Subcutaneous adipose tissue (tissue), 4 donors: ENCODE results near the gene HARS2. TPM values are rescaled to one million over a fixed set of nuclear protein-coding genes. Genes with fewer than 3 reads are reported as not detected.

Experiments
- total RNA-seq, 4 donors: library from RNA; depleted of rRNA; stranded (reverse); fragments of >200 nt; gene quantifications; one replicate each; pipeline ENCODE4 v1.1.0, GENCODE V29; 2016
- TF ChIP-seq, protein P1 (sequence below): fragments of 450-650 bp; IDR thresholded peaks from one replicate; pipeline ENCODE4 v1.5.1; 2016; ENCODE audit warnings: low read depth, mild to moderate bottlenecking, control low read depth, antibody characterized with exemption, moderate library complexity

The HARS2 gene
- total RNA-seq, 4 donors from 2014 or later = 23.2 to 32.1 (median 31.4) TPM

DNA sequence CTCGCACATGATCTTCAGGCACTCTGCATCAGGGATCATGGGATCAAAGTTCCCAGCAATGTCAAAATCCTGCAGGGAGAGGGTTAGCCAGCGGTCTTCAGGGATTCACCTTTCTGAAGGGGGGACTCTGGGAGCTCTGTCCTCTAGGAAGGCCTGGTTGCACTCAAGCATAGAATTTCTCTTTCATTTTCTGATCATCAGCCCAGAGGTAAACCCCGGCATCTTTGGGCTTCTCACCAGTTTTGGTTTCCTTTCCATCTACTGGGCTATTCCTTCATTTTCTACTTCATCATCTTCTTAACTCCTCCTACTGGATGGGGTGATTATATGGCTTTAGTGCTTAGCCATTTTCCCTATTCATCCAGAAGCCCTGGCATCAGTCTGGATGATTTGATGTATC, 13.3 kb upstream of the HARS2 start:
- TF ChIP-seq, protein P1, sequence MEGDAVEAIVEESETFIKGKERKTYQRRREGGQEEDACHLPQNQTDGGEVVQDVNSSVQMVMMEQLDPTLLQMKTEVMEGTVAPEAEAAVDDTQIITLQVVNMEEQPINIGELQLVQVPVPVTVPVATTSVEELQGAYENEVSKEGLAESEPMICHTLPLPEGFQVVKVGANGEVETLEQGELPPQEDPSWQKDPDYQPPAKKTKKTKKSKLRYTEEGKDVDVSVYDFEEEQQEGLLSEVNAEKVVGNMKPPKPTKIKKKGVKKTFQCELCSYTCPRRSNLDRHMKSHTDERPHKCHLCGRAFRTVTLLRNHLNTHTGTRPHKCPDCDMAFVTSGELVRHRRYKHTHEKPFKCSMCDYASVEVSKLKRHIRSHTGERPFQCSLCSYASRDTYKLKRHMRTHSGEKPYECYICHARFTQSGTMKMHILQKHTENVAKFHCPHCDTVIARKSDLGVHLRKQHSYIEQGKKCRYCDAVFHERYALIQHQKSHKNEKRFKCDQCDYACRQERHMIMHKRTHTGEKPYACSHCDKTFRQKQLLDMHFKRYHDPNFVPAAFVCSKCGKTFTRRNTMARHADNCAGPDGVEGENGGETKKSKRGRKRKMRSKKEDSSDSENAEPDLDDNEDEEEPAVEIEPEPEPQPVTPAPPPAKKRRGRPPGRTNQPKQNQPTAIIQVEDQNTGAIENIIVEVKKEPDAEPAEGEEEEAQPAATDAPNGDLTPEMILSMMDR = no peak

DNA sequence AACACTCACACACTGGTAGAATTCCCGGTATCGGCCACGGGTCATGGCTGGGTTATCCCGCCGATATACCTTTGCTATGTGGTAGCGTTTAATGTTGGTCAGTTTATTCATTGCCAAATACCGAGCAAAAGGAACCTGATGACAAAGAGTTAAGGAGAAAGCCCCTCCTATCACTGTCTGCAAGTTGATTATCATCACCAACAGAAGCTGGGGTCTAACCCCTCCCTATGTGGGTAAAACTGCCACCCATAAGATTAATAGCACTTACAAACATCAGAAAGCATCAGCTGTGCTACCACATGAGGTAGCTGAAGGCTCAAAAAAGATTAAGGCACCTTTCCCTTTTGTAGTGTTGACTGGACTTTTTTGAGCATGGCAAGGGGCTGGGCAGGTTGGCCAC, 12.3 kb upstream of the HARS2 start:
- TF ChIP-seq, protein P1 = no peak

DNA sequence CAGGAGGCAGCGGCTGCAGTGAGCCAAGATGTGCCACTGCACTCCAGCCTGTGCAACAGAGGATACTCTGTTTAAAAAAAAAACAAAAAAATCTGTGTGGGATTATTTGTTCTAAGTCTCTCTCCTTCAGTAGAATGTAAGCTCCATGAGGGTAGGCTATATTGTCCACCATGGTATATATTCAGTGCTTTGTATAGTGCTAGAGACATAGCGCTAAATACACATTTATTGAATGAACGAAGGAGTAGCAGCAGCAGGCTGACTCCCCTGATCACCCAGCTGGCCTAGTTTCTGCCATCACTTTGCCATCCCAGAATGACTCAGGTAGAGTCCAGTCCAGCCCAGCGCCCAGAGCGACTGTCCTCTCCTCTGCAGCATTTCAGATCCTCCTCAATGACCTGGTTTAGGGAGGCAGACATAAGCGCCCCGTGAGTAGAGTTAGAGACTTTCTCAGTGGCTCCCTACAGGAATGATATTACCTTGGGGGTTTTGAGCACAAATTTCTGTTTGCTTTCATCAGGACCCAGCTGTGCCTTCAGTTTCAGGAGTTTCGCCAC, 801 bp upstream of the HARS2 start:
- TF ChIP-seq, protein P1 = no peak

DNA sequence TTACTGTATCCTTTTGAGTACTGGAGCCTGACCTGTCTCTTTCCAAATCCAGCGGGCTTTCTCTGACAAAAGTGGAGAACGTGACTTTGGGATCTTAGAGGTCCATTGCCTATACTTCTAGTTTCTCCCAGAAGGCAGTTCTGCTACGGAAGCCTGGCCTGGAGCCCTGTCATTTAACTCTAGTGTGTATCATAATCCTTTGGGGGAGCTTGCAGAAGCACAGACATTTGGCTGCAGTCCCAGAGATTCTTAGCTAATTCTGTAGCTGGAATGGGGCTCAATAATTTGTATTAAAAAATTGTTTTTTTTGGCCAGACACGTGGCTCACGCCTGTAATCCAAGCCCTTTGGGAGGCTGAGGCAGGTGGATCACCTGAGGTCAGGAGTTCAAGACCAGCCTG, 3.0 kb downstream of the HARS2 start:
- TF ChIP-seq, protein P1 = no peak

DNA sequence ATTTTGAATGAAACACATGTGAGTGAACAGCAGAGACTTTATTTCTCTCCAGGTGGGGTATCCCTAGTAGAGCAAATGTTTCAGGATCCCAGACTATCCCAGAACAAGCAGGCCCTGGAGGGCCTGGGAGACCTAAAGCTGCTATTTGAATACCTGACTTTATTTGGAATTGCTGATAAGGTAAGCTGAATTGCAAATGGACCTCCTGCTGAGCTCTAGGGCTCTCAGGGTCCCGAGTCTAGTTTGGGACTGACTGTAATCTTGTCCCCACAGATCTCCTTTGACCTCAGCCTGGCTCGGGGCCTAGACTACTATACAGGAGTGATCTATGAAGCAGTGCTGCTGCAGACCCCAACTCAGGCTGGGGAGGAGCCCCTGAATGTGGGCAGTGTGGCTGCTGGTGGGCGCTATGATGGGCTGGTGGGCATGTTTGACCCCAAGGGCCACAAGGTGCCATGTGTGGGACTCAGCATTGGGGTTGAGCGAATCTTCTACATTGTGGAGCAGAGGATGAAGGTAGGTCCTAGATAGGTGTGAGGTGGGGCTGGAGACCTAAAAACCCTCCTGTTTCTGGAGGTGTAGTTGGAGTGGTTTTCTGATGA, 5.7 kb downstream of the HARS2 start:
- TF ChIP-seq, protein P1 = no peak

DNA sequence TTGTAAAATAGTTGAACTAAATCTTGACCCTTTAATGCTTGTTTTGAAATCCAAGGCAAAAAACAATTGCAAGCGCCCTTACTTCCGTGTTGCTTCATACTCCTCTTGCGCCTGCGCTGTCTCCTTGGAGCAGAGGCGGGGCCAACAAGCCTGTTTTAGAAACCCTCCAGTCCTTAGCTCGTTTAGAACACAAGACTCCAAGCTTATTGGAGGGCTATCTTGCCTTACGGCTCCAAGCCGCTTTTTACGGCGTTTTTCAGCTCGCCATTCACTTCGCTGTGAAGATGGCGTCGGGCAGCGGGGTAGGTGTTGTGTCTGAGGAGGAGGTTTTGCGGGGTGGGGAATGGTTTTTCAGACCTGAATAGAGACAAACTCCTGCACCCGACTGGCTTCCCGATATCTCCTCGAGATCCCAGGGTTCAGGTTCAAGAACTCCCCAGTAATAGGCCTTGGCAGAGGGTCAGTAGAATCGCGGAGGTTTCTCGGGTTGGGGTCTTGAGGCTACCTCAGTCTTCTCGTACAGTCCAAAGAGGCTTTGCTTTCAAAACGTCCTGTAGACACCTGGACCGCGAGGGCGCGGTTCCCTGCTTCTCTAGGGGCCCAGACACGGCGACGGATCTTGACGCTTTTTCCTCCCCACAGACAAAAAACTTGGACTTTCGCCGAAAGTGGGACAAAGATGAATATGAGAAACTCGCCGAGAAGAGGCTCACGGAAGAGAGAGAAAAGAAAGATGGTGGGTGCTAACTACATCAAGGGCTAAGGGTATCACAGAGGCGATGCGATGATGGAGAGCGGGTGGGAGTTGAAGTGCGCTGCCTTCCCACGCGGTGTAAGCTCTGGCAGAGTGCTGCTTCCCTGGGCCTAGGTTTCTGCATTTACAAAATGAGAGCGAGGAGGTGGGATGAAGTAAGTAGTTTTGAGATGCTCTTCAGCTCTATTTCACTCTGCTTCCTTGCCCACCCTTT, 9.2 kb downstream of the HARS2 start, which contains the start of gene ZMAT2:
ZMAT2 (plus strand) TSS at position 271 of the 968 bp plus-strand sequence; CDS start at position 285, 14 bp downstream.
- TF ChIP-seq, protein P1 = no peak

DNA sequence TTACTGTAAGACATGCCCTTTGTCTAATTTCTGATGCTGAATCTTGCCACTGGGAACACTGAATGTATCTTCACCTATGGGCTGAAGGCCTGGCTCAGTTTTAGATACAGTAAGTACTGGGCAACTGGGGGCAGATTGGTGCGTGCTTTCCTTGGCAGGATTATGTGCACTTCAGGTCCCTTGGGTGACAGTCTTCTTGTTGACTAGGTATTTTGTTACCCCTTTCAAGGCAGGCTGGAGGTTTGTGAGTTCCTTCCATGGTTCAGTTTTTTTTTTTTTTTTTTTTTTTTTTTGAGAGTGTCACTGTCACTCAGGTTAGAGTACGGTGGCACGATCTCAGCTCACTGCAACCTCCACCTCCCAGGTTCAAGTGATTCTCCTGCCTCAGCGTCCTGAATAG, 16.6 kb downstream of the HARS2 start:
- TF ChIP-seq, protein P1 = no peak
